Neural cell (in vitro differentiated cells): ENCODE results near the gene CARMIL1. TPM values are rescaled to one million over a fixed set of nuclear protein-coding genes. Genes with fewer than 3 reads are reported as not detected.

ENCODE experiments used
- H2AFZ ChIP-seq: fragments of 200-600, 300-800 bp; sonication (generic), shearing (Covaris generic); 2 replicates; pipeline ENCODE4 v1.6.0; 2014; ENCODE audit warnings: low read depth, mild to moderate bottlenecking, antibody characterized with exemption, low read length, moderate library complexity
- H3F3A ChIP-seq: fragments of 200-600 bp; shearing (Covaris generic); 2 replicates; pipeline ENCODE4 v1.6.1; 2016; ENCODE audit warnings: mild to moderate bottlenecking, moderate library complexity, mixed read lengths, antibody characterized with exemption, low read length; ENCODE audit not compliant: insufficient read depth, poor library complexity, severe bottlenecking
- H3K27ac ChIP-seq: fragments of 200-600, 300-800 bp; sonication (generic), shearing (Covaris generic); 2 replicates; pipeline ENCODE4 v1.5.1; 2014; ENCODE audit warnings: mild to moderate bottlenecking, low read length, moderate library complexity
- H3K27me3 ChIP-seq: fragments of 300-800, 200-600 bp; sonication (generic), shearing (Covaris generic); 2 replicates; pipeline ENCODE4 v1.6.0; 2014; ENCODE audit warnings: mild to moderate bottlenecking, low read depth, low read length, moderate library complexity; ENCODE audit not compliant: insufficient read depth
- H3K36me3 ChIP-seq: fragments of 300-800, 200-600 bp; sonication (generic), shearing (Covaris generic); 2 replicates; pipeline ENCODE4 v1.5.1; 2014; ENCODE audit warnings: mild to moderate bottlenecking, antibody characterized with exemption, low read length, moderate library complexity; ENCODE audit not compliant: insufficient read depth
- H3K4me2 ChIP-seq: fragments of 300-800, 200-600 bp; sonication (generic), shearing (Covaris generic); 2 replicates; pipeline ENCODE4 v1.6.0; 2014; ENCODE audit warnings: mild to moderate bottlenecking, low read length
- H3K4me3 ChIP-seq: fragments of 300-800, 200-600 bp; sonication (generic), shearing (Covaris generic); 2 replicates; pipeline ENCODE4 v1.5.1; 2014; ENCODE audit warnings: mild to moderate bottlenecking, low read length, moderate library complexity
- H3K79me2 ChIP-seq: fragments of 200-600 bp; shearing (Covaris generic); replicated peaks from 2 replicates; pipeline ENCODE4 v1.6.0; 2014; ENCODE audit warnings: mild to moderate bottlenecking, low read length, moderate library complexity; ENCODE audit not compliant: insufficient read depth
- H3K9ac ChIP-seq: fragments of 300-800, 200-600 bp; sonication (generic), shearing (Covaris generic); 2 replicates; pipeline ENCODE4 v1.6.1; 2016; ENCODE audit warnings: mild to moderate bottlenecking, low read length, mixed read lengths
- H3K9me2 ChIP-seq: fragments of 200-600 bp; shearing (Covaris generic); 2 replicates; pipeline ENCODE4 v1.6.1; 2016; ENCODE audit warnings: mild to moderate bottlenecking, low read length, mixed read lengths; ENCODE audit not compliant: insufficient read depth
- H3K9me3 ChIP-seq: fragments of 200-600, 300-800 bp; sonication (generic), shearing (Covaris generic); 2 replicates; pipeline ENCODE4 v1.6.1; 2016; ENCODE audit warnings: mild to moderate bottlenecking, mixed run types, low read length, moderate library complexity, mixed read lengths
- H4K20me1 ChIP-seq: fragments of 200-600 bp; shearing (Covaris generic); 2 replicates; pipeline ENCODE4 v1.6.1; 2016; ENCODE audit warnings: mild to moderate bottlenecking, mixed run types; ENCODE audit not compliant: insufficient read depth
- EP300 ChIP-seq: fragments of 450-650 bp; conservative IDR thresholded peaks from 2 replicates; pipeline ENCODE4 v1.6.1; 2014; ENCODE audit warnings: antibody characterized with exemption, mild to moderate bottlenecking, moderate library complexity; ENCODE audit not compliant: poor library complexity, severe bottlenecking
- EZH2 ChIP-seq: fragments of 200-600, 300-800 bp; shearing (Covaris generic), sonication (generic); IDR thresholded peaks from 2 replicates; pipeline ENCODE4 v1.6.1; 2014; ENCODE audit warnings: antibody characterized with exemption, low read length, borderline replicate concordance, mild to moderate bottlenecking; ENCODE audit not compliant: insufficient read depth, poor library complexity, severe bottlenecking
- MXI1 ChIP-seq: fragments of 450-650 bp; conservative IDR thresholded peaks from 2 replicates; pipeline ENCODE4 v1.6.1; 2014; ENCODE audit warnings: antibody characterized with exemption, mild to moderate bottlenecking; ENCODE audit not compliant: poor library complexity, severe bottlenecking
- POLR2AphosphoS5 ChIP-seq: IDR thresholded peaks from 2 replicates; pipeline ENCODE4 v1.6.1; 2012
- RAD21 ChIP-seq: fragments of 450-650 bp; conservative IDR thresholded peaks from 2 replicates; pipeline ENCODE4 v1.6.1; 2014; ENCODE audit warnings: antibody characterized with exemption, mild to moderate bottlenecking, moderate library complexity
- SMC3 ChIP-seq: fragments of 450-650 bp; conservative IDR thresholded peaks from 2 replicates; pipeline ENCODE4 v1.6.1; 2014; ENCODE audit warnings: antibody characterized with exemption, mild to moderate bottlenecking, moderate library complexity; ENCODE audit not compliant: poor library complexity
- TAF1 ChIP-seq: IDR thresholded peaks from 2 replicates; pipeline ENCODE4 v1.6.1; 2012; ENCODE audit warnings: low read depth
- polyA plus RNA-seq: library from polyadenylated mRNA; depleted of rRNA; stranded (reverse); fragments of >200 nt; gene quantifications from 2 replicates; pipeline ENCODE4 v1.2.3, GENCODE V29; 2014
- TF ChIP-seq, protein P1 (sequence below): IDR thresholded peaks from 2 replicates; pipeline ENCODE4 v1.6.1; 2012; ENCODE audit warnings: borderline replicate concordance
- TF ChIP-seq, protein P2 (sequence below): fragments of 450-650 bp; IDR thresholded peaks from 2 replicates; pipeline ENCODE4 v1.5.1; 2014; ENCODE audit warnings: antibody characterized with exemption, mild to moderate bottlenecking, moderate library complexity; ENCODE audit not compliant: poor library complexity, severe bottlenecking

The CARMIL1 gene
- polyA plus RNA-seq, 1 donor from 2014 or later: 5.3 TPM

DNA sequence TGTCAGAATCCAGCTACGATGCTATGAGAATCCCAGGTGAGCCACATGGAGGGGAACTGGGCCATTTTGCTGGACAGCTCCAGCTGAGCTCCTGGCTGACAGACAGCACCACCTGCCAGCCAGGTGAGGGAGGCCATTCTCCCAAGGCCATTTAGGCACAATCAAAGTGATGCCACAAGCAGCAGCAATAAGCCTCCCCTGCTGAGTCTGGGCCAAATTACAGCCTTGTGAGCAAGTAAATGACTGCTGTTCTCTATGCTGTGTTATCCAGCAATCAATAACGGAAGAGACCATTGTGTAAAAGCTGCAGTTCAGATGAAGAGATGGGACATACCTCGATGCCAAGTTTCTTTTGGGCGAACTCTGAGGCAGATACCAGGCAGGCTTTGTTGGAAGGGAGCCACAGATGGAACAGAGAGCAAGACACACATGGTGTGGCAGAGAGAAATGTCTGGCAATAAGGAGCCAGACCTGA is 358.8 kb downstream of the CARMIL1 start:
- H3K9me2 ChIP-seq: no peaks in the 10 kb centered on the region
- H2AFZ ChIP-seq: no peak overlapping the region
- no peak overlapping the region for H3K4me2 ChIP-seq
- H3K79me2 ChIP-seq: no peaks in the 10 kb centered on the region
- no peaks in the 10 kb centered on the region for H4K20me1 ChIP-seq
- H3F3A ChIP-seq: no peaks in the 10 kb centered on the region
- H3K27ac ChIP-seq: no peak overlapping the region
- H3K9me3 ChIP-seq: no peaks in the 10 kb centered on the region
- TF ChIP-seq EP300 (no peak), POLR2AphosphoS5 (peak; percentile 76)
- H3K27me3 ChIP-seq: no peaks in the 10 kb centered on the region
- H3K4me3 ChIP-seq: no peak overlapping the region
- H3K36me3 ChIP-seq: no peaks in the 10 kb centered on the region
- no peak overlapping the region for H3K9ac ChIP-seq

DNA sequence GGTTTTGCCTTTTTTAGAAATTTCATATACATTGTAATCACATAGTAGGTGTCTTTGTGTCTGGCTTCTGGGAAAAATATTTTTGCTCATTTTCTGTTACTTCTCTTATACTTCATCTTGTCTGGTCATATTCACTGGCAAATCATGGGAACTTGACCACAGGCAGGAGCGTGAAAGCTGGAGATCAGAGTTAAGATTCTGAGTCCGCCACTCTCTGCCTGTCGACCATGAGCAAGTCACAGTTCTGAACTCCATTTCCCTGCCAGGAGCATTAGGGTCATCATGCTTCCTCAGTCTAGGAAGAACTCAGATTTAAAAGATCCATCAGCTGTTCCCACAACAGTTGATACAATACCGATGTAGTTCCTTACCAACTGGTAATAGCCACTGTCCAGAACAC is 360.5 kb downstream of the CARMIL1 start:
- no peak for TF ChIP-seq TAF1
- TF ChIP-seq EP300: no peak
- TF ChIP-seq, protein P1, sequence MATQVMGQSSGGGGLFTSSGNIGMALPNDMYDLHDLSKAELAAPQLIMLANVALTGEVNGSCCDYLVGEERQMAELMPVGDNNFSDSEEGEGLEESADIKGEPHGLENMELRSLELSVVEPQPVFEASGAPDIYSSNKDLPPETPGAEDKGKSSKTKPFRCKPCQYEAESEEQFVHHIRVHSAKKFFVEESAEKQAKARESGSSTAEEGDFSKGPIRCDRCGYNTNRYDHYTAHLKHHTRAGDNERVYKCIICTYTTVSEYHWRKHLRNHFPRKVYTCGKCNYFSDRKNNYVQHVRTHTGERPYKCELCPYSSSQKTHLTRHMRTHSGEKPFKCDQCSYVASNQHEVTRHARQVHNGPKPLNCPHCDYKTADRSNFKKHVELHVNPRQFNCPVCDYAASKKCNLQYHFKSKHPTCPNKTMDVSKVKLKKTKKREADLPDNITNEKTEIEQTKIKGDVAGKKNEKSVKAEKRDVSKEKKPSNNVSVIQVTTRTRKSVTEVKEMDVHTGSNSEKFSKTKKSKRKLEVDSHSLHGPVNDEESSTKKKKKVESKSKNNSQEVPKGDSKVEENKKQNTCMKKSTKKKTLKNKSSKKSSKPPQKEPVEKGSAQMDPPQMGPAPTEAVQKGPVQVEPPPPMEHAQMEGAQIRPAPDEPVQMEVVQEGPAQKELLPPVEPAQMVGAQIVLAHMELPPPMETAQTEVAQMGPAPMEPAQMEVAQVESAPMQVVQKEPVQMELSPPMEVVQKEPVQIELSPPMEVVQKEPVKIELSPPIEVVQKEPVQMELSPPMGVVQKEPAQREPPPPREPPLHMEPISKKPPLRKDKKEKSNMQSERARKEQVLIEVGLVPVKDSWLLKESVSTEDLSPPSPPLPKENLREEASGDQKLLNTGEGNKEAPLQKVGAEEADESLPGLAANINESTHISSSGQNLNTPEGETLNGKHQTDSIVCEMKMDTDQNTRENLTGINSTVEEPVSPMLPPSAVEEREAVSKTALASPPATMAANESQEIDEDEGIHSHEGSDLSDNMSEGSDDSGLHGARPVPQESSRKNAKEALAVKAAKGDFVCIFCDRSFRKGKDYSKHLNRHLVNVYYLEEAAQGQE: no peak
- TF ChIP-seq RAD21: no peak
- TF ChIP-seq, protein P2, sequence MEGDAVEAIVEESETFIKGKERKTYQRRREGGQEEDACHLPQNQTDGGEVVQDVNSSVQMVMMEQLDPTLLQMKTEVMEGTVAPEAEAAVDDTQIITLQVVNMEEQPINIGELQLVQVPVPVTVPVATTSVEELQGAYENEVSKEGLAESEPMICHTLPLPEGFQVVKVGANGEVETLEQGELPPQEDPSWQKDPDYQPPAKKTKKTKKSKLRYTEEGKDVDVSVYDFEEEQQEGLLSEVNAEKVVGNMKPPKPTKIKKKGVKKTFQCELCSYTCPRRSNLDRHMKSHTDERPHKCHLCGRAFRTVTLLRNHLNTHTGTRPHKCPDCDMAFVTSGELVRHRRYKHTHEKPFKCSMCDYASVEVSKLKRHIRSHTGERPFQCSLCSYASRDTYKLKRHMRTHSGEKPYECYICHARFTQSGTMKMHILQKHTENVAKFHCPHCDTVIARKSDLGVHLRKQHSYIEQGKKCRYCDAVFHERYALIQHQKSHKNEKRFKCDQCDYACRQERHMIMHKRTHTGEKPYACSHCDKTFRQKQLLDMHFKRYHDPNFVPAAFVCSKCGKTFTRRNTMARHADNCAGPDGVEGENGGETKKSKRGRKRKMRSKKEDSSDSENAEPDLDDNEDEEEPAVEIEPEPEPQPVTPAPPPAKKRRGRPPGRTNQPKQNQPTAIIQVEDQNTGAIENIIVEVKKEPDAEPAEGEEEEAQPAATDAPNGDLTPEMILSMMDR: no peak
- TF ChIP-seq MXI1: no peak
- no peak for TF ChIP-seq EZH2
- TF ChIP-seq POLR2AphosphoS5: no peak
- no peak for TF ChIP-seq SMC3
- no peaks in the 10 kb centered on the region for H3K27me3 ChIP-seq

DNA sequence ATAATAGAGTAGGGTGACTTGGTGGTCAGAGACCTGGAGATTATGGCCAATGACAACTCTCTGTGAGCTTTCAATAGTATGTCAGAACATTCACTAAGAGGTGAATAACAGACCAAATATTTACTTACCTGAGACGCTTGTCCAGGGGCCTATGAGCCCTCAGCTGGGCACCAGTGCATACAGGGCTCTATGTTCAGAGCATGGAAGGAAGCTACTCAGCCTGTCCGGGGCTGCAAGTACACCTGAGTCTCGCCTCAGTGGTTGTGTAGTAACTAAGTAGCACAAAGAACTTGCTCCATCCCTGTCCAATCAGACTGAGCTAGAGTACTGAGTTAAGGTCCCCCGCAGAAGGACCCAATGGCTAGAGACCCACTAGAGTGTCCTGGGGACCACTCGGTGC is 361.3 kb downstream of the CARMIL1 start:
- H3K9me3 ChIP-seq: no peaks in the 10 kb centered on the region
- no peak overlapping the region for H3K4me2 ChIP-seq
- no peaks in the 10 kb centered on the region for H3K79me2 ChIP-seq
- no peaks in the 10 kb centered on the region for H3K36me3 ChIP-seq
- H4K20me1 ChIP-seq: no peaks in the 10 kb centered on the region
- no peak overlapping the region for H3K4me3 ChIP-seq
- no peak overlapping the region for H2AFZ ChIP-seq
- H3K27ac ChIP-seq: no peak overlapping the region
- TF ChIP-seq MXI1 (no peak), EZH2 (no peak), RAD21 (no peak), TAF1 (no peak), SMC3 (no peak), POLR2AphosphoS5 (no peak), EP300 (no peak)
- TF ChIP-seq, protein P1: no peak
- TF ChIP-seq, protein P2: no peak
- no peaks in the 10 kb centered on the region for H3K27me3 ChIP-seq
- no peaks in the 10 kb centered on the region for H3K9me2 ChIP-seq
- H3F3A ChIP-seq: no peaks in the 10 kb centered on the region
- H3K9ac ChIP-seq: no peak overlapping the region

More for the DNA sequence above, 360.5 kb downstream of the CARMIL1 start:
- Histone ChIP-seq H3K4me2 (no peak overlapping the region), H3K9me3 (no peaks in the 10 kb centered on the region), H3K9ac (no peak overlapping the region), H3K9me2 (no peaks in the 10 kb centered on the region), H3K27ac (no peak overlapping the region), H2AFZ (no peak overlapping the region), H3K79me2 (no peaks in the 10 kb centered on the region), H3K4me3 (no peak overlapping the region), H3K36me3 (no peaks in the 10 kb centered on the region), H4K20me1 (no peaks in the 10 kb centered on the region), H3F3A (no peaks in the 10 kb centered on the region)
